Fibroblast of lung (primary cell): Measurements from ENCODE around the gene NFATC4. TPM values are rescaled to one million over a fixed set of nuclear protein-coding genes. Genes with fewer than 3 reads are reported as not detected.

Source experiments
- DNase-seq, 2 donors: peaks; one replicate each; pipeline versions ENCODE4 v3.0.0 to v3.0.0-alpha.2; 2010; ENCODE audit warnings: low read depth in 2 of 2
- H2AFZ ChIP-seq: 2 replicates; pipeline ENCODE4 v1.5.1; 2012; ENCODE audit warnings: low read length, control low read depth, inconsistent platforms
- H3K27ac ChIP-seq: 2 replicates; pipeline ENCODE4 v1.5.1; 2011; ENCODE audit warnings: low read length, control low read depth; ENCODE audit not compliant: insufficient read depth
- H3K27me3 ChIP-seq: 2 replicates; pipeline ENCODE4 v1.5.1; 2011; ENCODE audit warnings: mild to moderate bottlenecking, low read length; ENCODE audit not compliant: control insufficient read depth, insufficient read depth
- H3K36me3 ChIP-seq: 2 replicates; pipeline ENCODE4 v1.5.1; 2011; ENCODE audit warnings: low read length; ENCODE audit not compliant: control insufficient read depth, insufficient read depth
- H3K4me1 ChIP-seq: 2 replicates; pipeline ENCODE4 v1.5.1; 2011; ENCODE audit warnings: low read length; ENCODE audit not compliant: control insufficient read depth, insufficient read depth; ENCODE audit errors: extremely low read depth
- H3K4me2 ChIP-seq: 2 replicates; pipeline ENCODE4 v1.5.1; 2011; ENCODE audit warnings: low read length, control low read depth; ENCODE audit not compliant: insufficient read depth; ENCODE audit errors: extremely low read depth
- H3K4me3 ChIP-seq, 4 experiments: fragments of 200-600 bp in 1 of 4; sonication (generic) in 1 of 4; replicated peaks in 1 of 4; 2 replicates each; pipeline ENCODE4 v1.5.1; 2011 to 2016; ENCODE audit warnings: low read length in 4 of 4, low read depth in 3 of 4, mild to moderate bottlenecking in 3 of 4, control low read depth in 2 of 4, inconsistent platforms in 1 of 4, mixed read lengths in 1 of 4; ENCODE audit not compliant: insufficient read depth in 1 of 4; ENCODE audit errors: control extremely low read depth in 1 of 4
- H3K79me2 ChIP-seq: 2 replicates; pipeline ENCODE4 v1.5.1; 2012; ENCODE audit warnings: mild to moderate bottlenecking, low read length, inconsistent platforms; ENCODE audit not compliant: control insufficient read depth, insufficient read depth
- H3K9ac ChIP-seq: 2 replicates; pipeline ENCODE4 v1.5.1; 2011; ENCODE audit warnings: mild to moderate bottlenecking, low read length, control low read depth; ENCODE audit not compliant: insufficient read depth
- H3K9me3 ChIP-seq: 2 replicates; pipeline ENCODE4 v1.5.1; 2012; ENCODE audit warnings: low read depth, low read length; ENCODE audit not compliant: control insufficient read depth, insufficient read depth
- H4K20me1 ChIP-seq: 2 replicates; pipeline ENCODE4 v1.5.1; 2011; ENCODE audit warnings: low read length; ENCODE audit not compliant: control insufficient read depth, insufficient read depth; ENCODE audit errors: extremely low read depth
- EZH2 ChIP-seq: IDR thresholded peaks from 2 replicates; pipeline ENCODE4 v1.5.1; 2012; ENCODE audit warnings: low read length, control low read depth, mild to moderate bottlenecking; ENCODE audit errors: missing control alignments
- polyA plus RNA-seq, 2 donors: library from polyadenylated mRNA; depleted of rRNA in 1 of 2; stranded (reverse) in 1 of 2; unstranded in 1 of 2; fragments of >200 nt; gene quantifications; 2 replicates each; pipeline ENCODE4 v1.2.1, GENCODE V29; 2011 to 2012; ENCODE audit warnings: missing spikeins in 1 of 2
- total RNA-seq: library from RNA; depleted of rRNA; stranded (reverse); fragments of >200 nt; gene quantifications from 2 replicates; pipeline ENCODE4 v1.2.1, GENCODE V29; 2014
- TF ChIP-seq, protein P1 (sequence below), 2 donors: IDR thresholded peaks in 1 of 2; conservative IDR thresholded peaks in 1 of 2; 1 replicate in 1 of 2; 2 replicates in 1 of 2; pipeline ENCODE4 v1.5.1; 2011 to 2012; ENCODE audit warnings: low read length in 2 of 2, control low read depth in 1 of 2, inconsistent platforms in 1 of 2, low read depth in 1 of 2, mild to moderate bottlenecking in 1 of 2

The NFATC4 gene
- total and polyA plus RNA-seq, 2 donors (not counting 1 experiment from before 2014, with no cell fraction given), result 27.1 to 59.9 TPM

DNA sequence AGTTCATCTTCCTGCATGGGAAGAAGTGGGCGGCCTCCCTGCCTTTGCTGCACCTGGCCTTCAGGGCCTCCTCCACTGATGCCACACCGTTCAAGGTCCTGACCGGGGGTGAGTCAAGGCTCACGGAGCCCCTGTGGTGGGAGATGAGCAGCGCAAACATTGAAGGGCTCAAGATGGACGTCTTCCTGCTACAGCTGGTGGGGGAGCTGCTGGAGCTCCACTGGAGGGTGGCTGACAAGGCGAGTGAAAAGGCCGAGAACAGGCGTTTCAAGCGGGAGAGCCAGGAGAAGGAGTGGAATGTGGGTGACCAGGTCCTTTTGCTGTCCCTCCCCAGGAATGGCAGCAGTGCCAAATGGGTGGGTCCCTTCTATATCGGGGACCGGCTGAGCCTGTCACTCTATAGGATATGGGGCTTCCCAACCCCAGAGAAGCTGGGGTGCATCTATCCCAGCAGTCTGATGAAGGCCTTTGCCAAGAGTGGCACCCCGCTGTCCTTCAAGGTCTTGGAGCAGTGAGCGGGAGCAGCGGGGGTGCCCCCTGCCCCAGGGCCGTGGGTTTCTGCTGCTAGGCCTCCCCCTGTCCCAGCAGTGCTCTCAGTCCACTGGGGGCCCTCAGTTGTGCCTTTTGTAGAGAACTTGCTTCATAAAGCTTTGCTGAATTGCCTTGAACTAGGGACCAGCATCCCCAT lies 49.1 kb downstream of the NFATC4 start:
- DNase-seq, result no peak

DNA sequence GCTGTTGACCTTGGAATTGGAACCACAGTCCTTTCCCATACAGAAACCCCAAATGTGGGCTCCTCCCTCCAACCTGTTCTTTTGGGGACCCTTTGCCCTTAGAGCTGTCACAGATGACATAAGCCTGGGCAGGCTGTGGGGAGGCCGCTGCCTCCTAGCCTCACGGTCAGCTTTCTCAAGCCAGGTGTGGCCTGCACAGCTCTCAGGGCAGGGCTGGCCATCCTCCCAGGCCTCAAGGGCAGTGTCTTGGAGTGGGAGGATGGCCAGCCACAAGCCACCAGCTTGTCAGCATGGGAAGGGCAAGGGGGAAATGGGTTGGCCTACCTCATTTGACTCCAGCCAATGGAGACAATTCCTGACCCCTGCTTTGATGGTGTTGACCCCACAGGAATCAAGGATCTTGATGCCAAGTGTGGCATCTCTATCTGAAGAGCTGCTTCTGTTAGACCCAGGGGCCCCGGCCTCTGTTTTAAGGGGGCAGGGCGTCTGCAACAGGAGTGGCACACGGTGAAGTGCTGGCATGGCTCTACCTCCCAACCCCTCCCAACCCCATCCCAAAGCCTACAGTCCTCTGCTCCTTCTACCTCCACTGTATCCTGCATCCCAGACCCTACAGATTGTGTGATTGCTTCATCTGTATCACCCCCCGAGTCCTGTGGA lies 50.0 kb downstream of the NFATC4 start:
- Histone ChIP-seq H3K4me2 (no peak overlapping the region), H3K4me1 (no peaks in the 10 kb centered on the region), H4K20me1 (no peaks in the 10 kb centered on the region), H3K79me2 (no peaks in the 10 kb centered on the region), H2AFZ (no peak overlapping the region), H3K9ac (no peak overlapping the region), H3K27me3 (peaks cover 10% of the 10 kb centered on the region), H3K27ac (no peak overlapping the region), H3K4me3 (no peak overlapping the region), H3K36me3 (no peaks in the 10 kb centered on the region), H3K9me3 (no peaks in the 10 kb centered on the region)
- no peak for TF ChIP-seq EZH2
- TF ChIP-seq, protein P1, sequence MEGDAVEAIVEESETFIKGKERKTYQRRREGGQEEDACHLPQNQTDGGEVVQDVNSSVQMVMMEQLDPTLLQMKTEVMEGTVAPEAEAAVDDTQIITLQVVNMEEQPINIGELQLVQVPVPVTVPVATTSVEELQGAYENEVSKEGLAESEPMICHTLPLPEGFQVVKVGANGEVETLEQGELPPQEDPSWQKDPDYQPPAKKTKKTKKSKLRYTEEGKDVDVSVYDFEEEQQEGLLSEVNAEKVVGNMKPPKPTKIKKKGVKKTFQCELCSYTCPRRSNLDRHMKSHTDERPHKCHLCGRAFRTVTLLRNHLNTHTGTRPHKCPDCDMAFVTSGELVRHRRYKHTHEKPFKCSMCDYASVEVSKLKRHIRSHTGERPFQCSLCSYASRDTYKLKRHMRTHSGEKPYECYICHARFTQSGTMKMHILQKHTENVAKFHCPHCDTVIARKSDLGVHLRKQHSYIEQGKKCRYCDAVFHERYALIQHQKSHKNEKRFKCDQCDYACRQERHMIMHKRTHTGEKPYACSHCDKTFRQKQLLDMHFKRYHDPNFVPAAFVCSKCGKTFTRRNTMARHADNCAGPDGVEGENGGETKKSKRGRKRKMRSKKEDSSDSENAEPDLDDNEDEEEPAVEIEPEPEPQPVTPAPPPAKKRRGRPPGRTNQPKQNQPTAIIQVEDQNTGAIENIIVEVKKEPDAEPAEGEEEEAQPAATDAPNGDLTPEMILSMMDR (conservative IDR thresholded peaks at IDR 0.05 in 1 of 2, IDR thresholded peaks at IDR 0.05 in 1 of 2; ENCODE audit: low read depth in 1 of 2, low read length in 2 of 2), result no peak
- no peak for DNase-seq

More for the DNA sequence above, 49.1 kb downstream of the NFATC4 start:
- no peak overlapping the region for H2AFZ ChIP-seq
- H3K9me3 ChIP-seq, result no peaks in the 10 kb centered on the region
- no peaks in the 10 kb centered on the region for H3K36me3 ChIP-seq
- H3K4me2 ChIP-seq, result no peak overlapping the region
- H4K20me1 ChIP-seq, result no peaks in the 10 kb centered on the region
- H3K9ac ChIP-seq, result no peak overlapping the region
- H3K4me1 ChIP-seq, result no peaks in the 10 kb centered on the region
- no peak overlapping the region for H3K27ac ChIP-seq
- no peak overlapping the region for H3K4me3 ChIP-seq
- TF ChIP-seq, protein P1 (conservative IDR thresholded peaks at IDR 0.05 in 1 of 2, IDR thresholded peaks at IDR 0.05 in 1 of 2; ENCODE audit: low read depth in 1 of 2, low read length in 2 of 2), result no peak
- TF ChIP-seq EZH2, result no peak
- H3K79me2 ChIP-seq, result no peaks in the 10 kb centered on the region
- peaks cover 10% of the 10 kb centered on the region for H3K27me3 ChIP-seq

DNA sequence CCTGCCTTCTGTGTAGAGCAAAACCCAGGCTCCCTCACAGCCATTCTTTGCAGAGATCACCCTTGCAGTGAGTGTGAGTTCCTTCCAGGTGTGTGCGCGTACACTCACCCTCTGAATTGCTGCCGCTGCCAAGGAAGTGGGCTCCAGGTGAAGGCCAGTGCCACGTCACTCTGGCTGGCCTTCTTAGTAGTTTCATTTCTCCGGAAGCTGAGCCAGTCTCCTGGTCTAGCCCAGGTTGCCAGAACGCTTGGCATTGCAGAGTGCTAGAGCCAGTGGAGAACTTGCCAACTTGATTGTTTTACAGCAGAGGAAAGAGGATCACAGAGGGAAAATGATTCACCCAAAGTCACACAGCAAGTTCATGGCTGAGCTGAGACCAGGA lies 50.5 kb downstream of the NFATC4 start:
- no peak overlapping the region for H2AFZ ChIP-seq
- no peaks in the 10 kb centered on the region for H3K36me3 ChIP-seq
- no peak overlapping the region for H3K9ac ChIP-seq
- H3K27ac ChIP-seq, result no peak overlapping the region
- TF ChIP-seq, protein P1 (conservative IDR thresholded peaks at IDR 0.05 in 1 of 2, IDR thresholded peaks at IDR 0.05 in 1 of 2; ENCODE audit: low read depth in 1 of 2, low read length in 2 of 2), result no peak
- no peak for TF ChIP-seq EZH2
- no peaks in the 10 kb centered on the region for H3K9me3 ChIP-seq
- no peak overlapping the region for H3K4me2 ChIP-seq
- no peaks in the 10 kb centered on the region for H4K20me1 ChIP-seq
- H3K79me2 ChIP-seq, result no peaks in the 10 kb centered on the region
- H3K4me1 ChIP-seq, result no peaks in the 10 kb centered on the region
- peak in 1 of 2 donors; percentile 15 for DNase-seq
- no peak overlapping the region for H3K4me3 ChIP-seq
- peaks cover 10% of the 10 kb centered on the region for H3K27me3 ChIP-seq
